Stimulated activated CD4-positive, alpha-beta T cell treated with anti-CD3 and anti-CD28 coated beads, Interleukin-1b, Interleukin-23, amount 100 ng/mL, for 1 hour (primary cell): ENCODE results near the gene DLG3.
"Not testable (repeated sequence)": the region's sequence is repeated elsewhere in the genome, so short reads cannot be mapped to it uniquely, and the experiment has no call there.

ENCODE experiments used
- DNase-seq, 2 donors: peaks; one replicate each; pipeline ENCODE4 v3.0.0-alpha.2; 2020; ENCODE audit warnings: low read depth in 2 of 2

DLG3 gene

DNA sequence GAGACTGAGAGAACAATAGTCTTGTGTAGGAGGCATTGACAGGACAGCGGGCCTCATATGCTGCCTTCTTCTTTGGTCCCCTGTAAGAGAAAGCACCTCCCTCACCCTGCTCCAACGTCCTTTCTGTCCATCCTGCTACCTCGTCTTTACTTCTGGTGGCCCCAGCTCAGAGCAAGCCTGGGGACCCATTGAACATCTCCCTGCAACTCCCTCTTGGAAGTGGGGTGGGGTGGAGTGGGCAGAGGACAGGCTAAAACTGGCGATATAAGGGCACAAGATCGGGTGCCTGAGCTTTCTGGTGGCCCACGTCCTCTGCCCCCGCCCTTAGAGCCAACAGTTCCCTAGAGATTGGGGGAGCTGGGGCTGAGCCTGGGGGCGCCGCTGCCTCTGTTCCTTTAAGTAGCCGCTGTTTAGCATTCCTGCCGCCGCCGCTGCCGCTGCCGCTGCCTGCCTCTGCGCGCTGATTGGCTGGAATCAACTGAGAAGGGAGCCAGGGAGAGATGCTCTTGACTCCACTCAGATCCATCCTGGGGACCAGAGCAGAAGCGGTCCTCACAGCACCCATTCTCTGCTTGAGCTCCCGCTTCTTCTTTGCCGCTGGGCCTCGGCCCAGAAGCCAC, at the start of gene DLG3:
TSS of gene DLG3 (plus strand) at position 510 of the 620 bp plus-strand sequence. CDS start 367 bp downstream, outside the sequence.
- DNase-seq: no peak

GRCh38 chrX:70398899-70399298, 45.7 kb upstream of the DLG3 start:
- no peak for DNase-seq

DNA sequence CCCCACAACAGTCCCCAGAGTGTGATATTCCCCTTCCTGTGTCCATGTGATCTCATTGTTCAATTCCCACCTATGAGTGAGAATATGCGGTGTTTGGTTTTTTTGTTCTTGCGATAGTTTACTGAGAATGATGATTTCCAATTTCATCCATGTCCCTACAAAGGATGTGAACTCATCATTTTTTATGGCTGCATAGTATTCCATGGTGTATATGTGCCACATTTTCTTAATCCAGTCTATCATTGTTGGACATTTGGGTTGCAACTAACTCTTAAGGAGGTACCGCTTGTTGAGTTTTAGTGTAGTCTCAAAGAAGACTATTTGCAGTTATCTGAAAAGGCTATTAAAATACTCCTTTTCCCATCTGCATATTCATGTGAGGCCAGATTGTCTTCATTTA, 44.5 kb upstream of the DLG3 start:
- not testable (repeated sequence) for DNase-seq

- DNase-seq: no peak
Measured at GRCh38 chrX:70402721-70403120, 41.9 kb upstream of the DLG3 start.

DNA sequence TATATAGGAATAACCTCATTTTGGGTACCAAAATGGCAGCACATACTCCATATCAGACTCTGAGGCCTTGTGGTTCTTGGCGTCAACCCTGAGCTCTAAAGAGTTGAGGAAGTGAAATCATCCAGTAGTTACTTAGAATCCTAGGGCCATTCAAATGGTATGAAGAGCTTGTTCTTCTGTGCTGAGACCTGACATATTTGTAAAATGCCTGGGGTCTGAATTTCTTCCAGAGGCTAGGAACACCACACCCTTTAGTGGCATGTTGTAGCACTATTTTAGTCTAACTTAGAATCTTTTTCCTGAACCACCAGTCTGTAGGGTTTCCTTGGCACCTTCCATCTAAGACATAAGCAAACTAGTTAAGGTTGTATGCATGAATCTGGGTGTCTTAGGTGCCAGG, 39.6 kb upstream of the DLG3 start:
- DNase-seq: no peak

GRCh38 chrX:70410921-70411320, 33.7 kb upstream of the DLG3 start:
- DNase-seq: no peak

- DNase-seq: no peak
Measured at GRCh38 chrX:70411475-70411874, 33.2 kb upstream of the DLG3 start.

- DNase-seq: no peak
Measured at GRCh38 chrX:70421618-70422017, 23.0 kb upstream of the DLG3 start.

DNA sequence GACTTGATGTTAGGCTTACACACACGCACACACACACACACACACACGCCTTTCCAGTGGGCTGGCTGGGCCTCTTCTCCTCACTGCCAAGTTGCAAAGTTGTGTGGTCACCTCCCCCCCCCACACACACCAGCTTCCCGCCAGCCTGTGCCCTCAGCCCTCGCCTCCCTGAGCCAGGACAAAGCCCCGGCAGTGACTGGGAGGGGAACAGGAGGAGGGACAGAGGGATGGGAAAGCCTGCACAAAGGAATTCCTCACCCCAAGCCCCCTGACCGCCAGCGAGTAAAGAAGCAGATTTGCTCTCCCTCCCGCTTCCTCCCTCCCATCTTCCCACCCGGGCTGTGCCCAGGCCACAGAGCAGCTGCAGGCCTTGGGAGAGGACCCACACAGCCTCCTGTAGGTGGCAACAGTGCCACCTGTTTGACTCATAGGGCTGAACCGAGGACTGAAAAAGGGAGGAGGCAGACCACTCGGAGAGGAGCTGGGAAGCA, 21.7 kb upstream of the DLG3 start, which contains the start of gene GDPD2:
TSS of gene GDPD2 (plus strand) at position 464 of the 491 bp plus-strand sequence. CDS start 1,671 bp downstream, outside the sequence.
- DNase-seq: no peak

- no peak for DNase-seq
Measured at GRCh38 chrX:70423936-70424675, 20.5 kb upstream of the DLG3 start.

- DNase-seq: no peak
Measured at GRCh38 chrX:70424801-70425200, 19.8 kb upstream of the DLG3 start.

DNA sequence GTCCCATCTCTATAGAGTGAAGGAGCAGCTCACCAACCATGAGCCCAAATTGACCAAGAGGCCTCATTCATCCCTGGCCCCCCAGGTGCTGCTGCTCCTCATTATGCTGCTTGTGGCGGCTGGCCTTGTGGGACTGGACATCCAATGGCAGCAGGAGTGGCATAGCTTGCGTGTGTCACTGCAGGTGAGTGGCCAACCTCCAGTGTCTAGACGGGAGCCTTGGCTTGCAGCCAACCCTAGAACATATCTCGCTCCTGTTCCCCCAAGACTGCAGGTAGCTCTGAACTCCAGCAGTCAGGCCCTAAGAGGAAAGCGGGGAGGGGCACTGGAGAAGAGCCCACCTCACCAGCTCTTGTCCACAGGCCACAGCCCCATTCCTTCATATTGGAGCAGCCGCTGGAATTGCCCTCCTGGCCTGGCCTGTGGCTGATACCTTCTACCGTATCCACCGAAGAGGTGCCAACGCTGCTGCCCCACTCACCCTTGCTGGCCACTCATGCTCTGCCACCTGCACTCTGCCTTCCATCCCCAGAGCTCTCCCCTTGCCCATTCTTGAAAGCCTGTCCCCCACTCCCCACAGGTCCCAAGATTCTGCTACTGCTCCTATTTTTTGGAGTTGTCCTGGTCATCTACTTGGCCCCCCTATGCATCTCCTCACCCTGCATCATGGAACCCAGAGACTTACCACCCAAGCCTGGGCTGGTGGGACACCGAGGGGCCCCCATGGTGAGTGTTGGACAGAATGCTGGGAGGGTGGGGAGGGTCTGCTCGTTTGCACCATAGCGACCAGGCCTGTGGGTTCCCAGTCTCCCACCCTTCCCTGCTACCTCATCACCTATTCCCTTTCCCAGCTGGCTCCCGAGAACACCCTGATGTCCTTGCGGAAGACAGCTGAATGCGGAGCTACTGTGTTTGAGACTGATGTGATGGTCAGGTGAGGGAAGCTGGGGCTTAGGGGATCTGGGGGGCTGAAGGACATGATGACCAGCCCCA, 18.1 kb upstream of the DLG3 start:
- no peak for DNase-seq

GRCh38 chrX:70427365-70427764, 17.3 kb upstream of the DLG3 start:
- no peak for DNase-seq

GRCh38 chrX:70429759-70430158, 14.9 kb upstream of the DLG3 start:
- DNase-seq: no peak

- no peak for DNase-seq
Measured at GRCh38 chrX:70432936-70433847, 11.4 kb upstream of the DLG3 start.

DNA sequence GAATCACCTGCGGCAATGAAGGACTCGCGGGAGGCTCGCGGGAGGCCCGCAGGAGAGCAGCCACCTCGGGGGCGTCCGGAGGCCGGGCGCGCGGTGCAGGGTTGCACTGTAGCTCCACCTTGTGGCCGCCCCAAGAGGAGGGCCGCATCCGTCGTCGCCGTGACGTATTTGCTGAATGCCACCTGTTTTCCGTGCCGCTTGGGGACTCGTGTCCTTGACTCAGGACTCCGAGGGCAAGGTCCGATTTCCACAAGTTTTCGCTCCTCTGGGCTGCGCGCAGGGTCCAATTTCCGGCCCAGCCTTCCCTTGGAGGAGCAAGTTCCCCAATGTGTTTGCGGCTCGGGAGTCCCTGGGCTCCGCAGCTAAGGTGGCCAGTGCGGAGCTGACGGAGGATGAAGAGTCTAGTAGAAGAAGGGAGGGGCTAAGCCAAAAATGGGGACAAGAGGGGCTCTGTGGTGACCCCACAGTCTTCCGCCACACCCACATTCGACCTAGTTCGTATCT, 10.7 kb upstream of the DLG3 start:
- DNase-seq: peak in 1 of 2 donors; percentile 40

- DNase-seq: no peak
Measured at GRCh38 chrX:70434352-70434866, 10.2 kb upstream of the DLG3 start.

DNA sequence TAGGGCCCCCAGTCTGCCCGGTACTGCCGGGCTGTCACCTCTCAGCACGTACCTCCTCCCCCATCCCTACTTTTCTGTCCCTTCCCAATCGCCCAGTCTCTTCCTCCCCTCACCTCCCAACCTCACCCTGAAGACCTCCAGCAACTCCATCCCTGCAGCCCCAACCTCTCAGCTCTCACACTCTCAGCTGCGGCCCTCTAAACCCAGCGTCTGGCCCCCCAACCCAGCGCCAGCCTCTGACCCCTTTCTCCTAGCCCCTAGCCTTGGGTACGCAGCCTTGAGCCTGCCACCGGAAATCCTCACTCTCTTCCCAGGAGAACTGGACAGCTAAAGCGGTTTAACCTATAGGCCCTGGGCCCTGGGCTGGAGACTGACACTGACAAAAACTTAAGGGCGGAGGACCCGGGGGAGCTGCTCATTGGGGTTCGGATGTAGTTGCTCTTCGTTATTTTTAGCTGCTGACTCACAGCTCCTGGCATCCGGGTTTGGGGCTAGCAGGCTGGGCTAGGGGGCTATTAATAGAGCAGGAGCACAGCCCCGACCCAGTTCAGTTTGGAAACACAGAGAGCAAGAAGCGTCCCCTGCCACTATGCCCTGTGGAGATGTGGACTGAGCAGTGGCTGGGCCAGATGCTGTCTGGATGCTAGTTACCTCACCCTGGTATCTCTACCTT, 9.6 kb upstream of the DLG3 start:
- DNase-seq: no peak

- no peak for DNase-seq
Measured at GRCh38 chrX:70436343-70436742, 8.3 kb upstream of the DLG3 start.

GRCh38 chrX:70437011-70437410, 7.6 kb upstream of the DLG3 start:
- DNase-seq: no peak
